T-helper 17 cell (primary cell): ENCODE measurements around the gene MYZAP. TPM values are rescaled to one million over a fixed set of nuclear protein-coding genes. Genes with fewer than 3 reads are reported as not detected.

Source experiments
- ATAC-seq: fragments of 150-1000 bp; cut with Tn5 transposase; 2 replicates; pipeline ENCODE4 v1.10.0; 2021; ENCODE audit warnings: mild to moderate bottlenecking, moderate library complexity
- DNase-seq, 3 donors: peaks; one replicate each; pipeline versions ENCODE4 v3.0.0 to v3.0.0-alpha.2; 2020 to 2021
- H3K9me3 ChIP-seq: one replicate; pipeline ENCODE4 v1.7.0; 2013; ENCODE audit warnings: low read length, mild to moderate bottlenecking; ENCODE audit not compliant: control insufficient read depth, poor library complexity, severe bottlenecking
- H3K27ac Mint-ChIP-seq: one replicate; pipeline ENCODE4 v1.8.0; 2022; ENCODE audit warnings: mild to moderate bottlenecking, moderate library complexity, mixed read lengths
- H3K27me3 Mint-ChIP-seq: one replicate; pipeline ENCODE4 v1.8.0; 2022; ENCODE audit warnings: mixed read lengths
- H3K36me3 Mint-ChIP-seq: one replicate; pipeline ENCODE4 v1.8.0; 2022; ENCODE audit warnings: low read depth, mixed read lengths
- H3K4me1 Mint-ChIP-seq: one replicate; pipeline ENCODE4 v1.8.0; 2022; ENCODE audit warnings: mild to moderate bottlenecking, mixed read lengths
- H3K4me3 Mint-ChIP-seq: one replicate; pipeline ENCODE4 v1.8.0; 2022; ENCODE audit warnings: mild to moderate bottlenecking, moderate library complexity, mixed read lengths
- total RNA-seq, 4 donors: library from RNA in 2 of 4; stranded (reverse) in 2 of 4; gene quantifications; one replicate each; pipeline ENCODE4 v1.2.3 and lab custom pipeline; 2022 to 2026

The MYZAP gene
- total RNA-seq, 2 donors from 2014 or later = 0.15 to 6.2 TPM

DNA sequence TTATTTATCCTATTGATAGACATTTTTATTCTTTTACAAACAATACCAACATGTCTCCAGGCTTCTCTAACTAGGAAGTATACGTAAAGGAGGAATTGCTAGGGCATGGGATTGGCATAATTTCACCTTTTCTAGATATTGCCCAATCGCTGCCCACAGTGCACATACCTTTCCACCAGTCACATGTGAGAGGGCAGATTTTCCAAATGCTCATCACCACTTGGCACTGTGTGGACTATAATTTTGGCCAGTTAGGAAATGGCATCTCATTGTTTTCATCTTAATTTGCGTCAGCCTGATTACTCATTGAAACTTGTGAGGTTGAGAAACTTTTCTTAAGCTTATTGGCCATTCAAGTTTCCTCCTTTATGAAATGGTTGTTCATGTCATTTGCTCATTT lies 57.4 kb downstream of the MYZAP start:
- DNase-seq = no peak
- no peak overlapping the region for H3K4me3 Mint-ChIP-seq
- H3K9me3 ChIP-seq = no peaks in the 10 kb centered on the region
- peaks cover 27% of the 10 kb centered on the region for H3K27me3 Mint-ChIP-seq
- ATAC-seq = no peak
- H3K36me3 Mint-ChIP-seq = no peaks in the 10 kb centered on the region
- H3K4me1 Mint-ChIP-seq = peaks cover 6% of the 10 kb centered on the region
- no peak overlapping the region for H3K27ac Mint-ChIP-seq

DNA sequence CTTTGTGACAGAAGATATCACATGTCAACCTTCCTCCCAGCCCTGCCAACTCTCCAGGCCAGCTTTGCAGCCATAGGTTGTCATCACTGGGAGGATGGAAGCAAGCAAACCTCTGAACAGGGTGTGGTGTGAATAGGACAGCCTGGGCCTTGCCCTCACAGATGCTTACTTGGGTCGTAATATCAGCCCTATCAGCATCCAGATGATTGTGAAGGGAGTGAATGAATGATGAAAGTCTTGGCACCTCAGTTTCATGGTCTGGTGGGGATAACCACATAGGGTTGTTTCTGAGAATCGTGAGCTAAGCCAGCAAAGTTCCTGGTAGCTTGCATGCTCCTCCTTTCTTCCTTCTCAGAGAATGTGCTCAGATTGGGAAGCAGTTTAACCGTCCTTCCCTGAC lies 59.7 kb downstream of the MYZAP start:
- H3K4me3 Mint-ChIP-seq = no peak overlapping the region
- peaks cover 25% of the 10 kb centered on the region for H3K27me3 Mint-ChIP-seq
- H3K36me3 Mint-ChIP-seq = no peaks in the 10 kb centered on the region
- H3K4me1 Mint-ChIP-seq = peaks cover 6% of the 10 kb centered on the region
- H3K9me3 ChIP-seq = no peaks in the 10 kb centered on the region
- ATAC-seq (no peak), DNase-seq (no peak)
- no peak overlapping the region for H3K27ac Mint-ChIP-seq

DNA sequence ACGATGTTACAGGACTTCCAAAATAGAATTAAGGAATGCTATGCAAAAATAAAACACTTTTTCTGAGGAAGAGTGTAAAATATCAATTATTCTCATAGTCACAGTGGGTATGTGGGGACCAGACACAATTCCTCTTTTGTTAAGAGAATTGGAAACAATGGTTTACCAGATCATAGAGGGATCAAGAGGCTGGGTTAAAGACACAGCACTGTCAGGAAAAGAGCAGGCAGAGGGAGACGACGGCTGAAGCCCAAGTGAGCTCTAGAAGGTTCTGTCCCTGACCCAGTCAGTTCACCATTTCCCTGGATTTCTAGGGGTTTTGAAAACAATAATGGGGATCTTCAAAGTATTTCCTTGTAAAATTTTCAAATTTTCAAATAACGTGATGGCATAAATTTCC lies 60.8 kb downstream of the MYZAP start:
- Mint-ChIP-seq H3K27ac (no peak overlapping the region), H3K4me1 (peaks cover 6% of the 10 kb centered on the region), H3K27me3 (peaks cover 20% of the 10 kb centered on the region), H3K36me3 (no peaks in the 10 kb centered on the region), H3K4me3 (no peak overlapping the region)
- DNase-seq = no peak
- ATAC-seq = no peak
- no peaks in the 10 kb centered on the region for H3K9me3 ChIP-seq

DNA sequence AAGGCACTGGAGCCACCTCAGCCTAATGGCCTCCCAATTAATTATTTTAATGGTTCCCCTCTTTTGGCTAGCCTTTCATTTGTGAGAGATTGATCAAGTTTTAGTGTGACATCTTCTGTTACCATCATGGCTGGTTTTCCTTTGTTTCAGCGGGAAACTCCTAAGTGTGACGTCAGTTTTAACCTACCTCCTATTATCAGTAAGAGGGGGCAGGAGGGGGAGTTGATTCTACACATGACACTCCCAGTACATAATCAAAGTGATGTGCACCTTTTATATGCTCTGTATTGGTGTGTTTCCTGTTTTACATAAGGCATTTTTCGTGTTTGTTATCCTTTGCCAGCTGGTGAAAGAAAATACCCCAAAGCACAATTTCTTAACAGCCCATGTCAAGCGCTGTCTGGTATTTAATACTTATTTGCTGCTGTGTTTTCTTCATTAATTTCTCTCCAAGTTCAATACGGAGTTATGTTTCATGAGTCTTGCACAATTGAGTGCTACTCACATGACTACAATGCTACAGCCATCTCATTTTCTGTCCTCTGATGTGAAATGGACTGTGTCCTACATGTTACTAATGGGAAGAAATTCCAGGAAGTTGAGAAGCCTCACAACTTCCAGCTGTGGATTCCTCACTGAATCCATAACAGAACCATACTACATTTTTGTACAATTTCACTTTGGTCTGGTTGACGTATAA lies 62.6 kb downstream of the MYZAP start:
- ATAC-seq (no peak), DNase-seq (no peak)
- Mint-ChIP-seq H3K27me3 (peaks cover 28% of the 10 kb centered on the region), H3K4me1 (peaks cover 6% of the 10 kb centered on the region), H3K36me3 (no peaks in the 10 kb centered on the region), H3K4me3 (no peak overlapping the region), H3K27ac (no peak overlapping the region)
- no peaks in the 10 kb centered on the region for H3K9me3 ChIP-seq

DNA sequence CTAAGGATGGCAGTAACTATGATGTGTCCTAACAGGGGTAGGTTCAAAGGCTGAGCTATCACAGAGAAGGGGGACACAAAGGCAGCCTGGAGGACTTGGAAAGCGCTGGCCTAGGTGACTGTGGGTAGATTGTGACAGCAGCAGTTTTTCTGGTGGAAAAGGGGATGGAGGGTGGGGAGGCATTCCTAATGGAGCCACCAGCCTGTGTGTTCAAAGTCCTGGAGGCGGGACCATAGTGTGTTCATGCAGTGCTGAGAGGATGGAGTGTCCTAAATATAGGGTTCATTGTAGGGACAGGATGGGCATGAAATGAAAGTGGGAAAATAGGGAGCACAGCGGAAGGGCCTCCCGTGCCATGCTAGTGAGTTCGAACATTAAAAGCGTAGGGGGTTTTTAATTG lies 63.3 kb downstream of the MYZAP start:
- no peaks in the 10 kb centered on the region for H3K36me3 Mint-ChIP-seq
- H3K27ac Mint-ChIP-seq = no peak overlapping the region
- no peaks in the 10 kb centered on the region for H3K9me3 ChIP-seq
- DNase-seq (no peak), ATAC-seq (no peak)
- peaks cover 6% of the 10 kb centered on the region for H3K4me1 Mint-ChIP-seq
- H3K27me3 Mint-ChIP-seq = peaks cover 29% of the 10 kb centered on the region
- no peak overlapping the region for H3K4me3 Mint-ChIP-seq

DNA sequence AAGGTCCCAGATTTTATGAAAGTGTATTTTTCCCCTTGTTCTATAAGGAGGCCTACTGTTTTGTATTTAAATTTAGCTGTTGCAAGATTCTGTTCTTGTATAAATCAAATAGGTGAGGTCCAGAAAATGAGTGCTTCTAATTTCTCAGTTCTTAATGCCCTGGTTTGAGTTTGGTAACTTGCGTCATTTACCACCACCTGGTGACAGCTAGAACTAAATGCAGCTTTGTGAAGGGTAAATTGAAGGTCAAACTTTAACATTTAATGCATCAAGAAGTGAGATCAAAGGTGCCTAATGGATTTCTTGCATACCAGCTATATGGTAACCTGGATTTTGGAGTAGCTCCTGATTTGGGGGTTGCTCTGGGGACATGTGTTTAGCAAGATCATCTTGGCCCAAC lies 64.1 kb downstream of the MYZAP start:
- Mint-ChIP-seq H3K27ac (no peak overlapping the region), H3K4me3 (no peak overlapping the region), H3K4me1 (peaks cover 6% of the 10 kb centered on the region), H3K27me3 (peaks cover 29% of the 10 kb centered on the region), H3K36me3 (no peaks in the 10 kb centered on the region)
- ATAC-seq = no peak
- DNase-seq = no peak
- no peaks in the 10 kb centered on the region for H3K9me3 ChIP-seq

DNA sequence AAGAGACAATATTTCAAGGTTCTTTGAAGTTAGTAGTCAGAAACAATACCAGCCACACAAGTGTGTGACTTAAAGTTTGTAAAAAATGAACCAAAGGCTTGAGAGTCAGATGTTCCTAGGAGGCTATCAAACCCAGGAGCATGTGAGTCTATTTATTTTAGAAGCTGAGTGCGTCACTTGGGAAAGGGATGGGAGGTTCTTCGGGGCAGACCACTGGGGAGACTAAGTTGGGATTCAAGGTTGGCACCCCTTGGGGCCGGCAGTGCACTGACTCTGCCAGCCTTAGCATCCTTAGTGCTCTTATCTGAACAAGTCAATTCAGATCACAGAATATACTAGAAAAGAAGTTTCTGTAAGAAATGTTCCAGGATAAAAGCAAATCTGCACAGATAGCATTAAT lies 64.7 kb downstream of the MYZAP start:
- Mint-ChIP-seq H3K4me3 (no peak overlapping the region), H3K4me1 (peaks cover 6% of the 10 kb centered on the region), H3K27me3 (peaks cover 30% of the 10 kb centered on the region), H3K36me3 (no peaks in the 10 kb centered on the region), H3K27ac (no peak overlapping the region)
- DNase-seq (no peak), ATAC-seq (no peak)
- no peaks in the 10 kb centered on the region for H3K9me3 ChIP-seq

DNA sequence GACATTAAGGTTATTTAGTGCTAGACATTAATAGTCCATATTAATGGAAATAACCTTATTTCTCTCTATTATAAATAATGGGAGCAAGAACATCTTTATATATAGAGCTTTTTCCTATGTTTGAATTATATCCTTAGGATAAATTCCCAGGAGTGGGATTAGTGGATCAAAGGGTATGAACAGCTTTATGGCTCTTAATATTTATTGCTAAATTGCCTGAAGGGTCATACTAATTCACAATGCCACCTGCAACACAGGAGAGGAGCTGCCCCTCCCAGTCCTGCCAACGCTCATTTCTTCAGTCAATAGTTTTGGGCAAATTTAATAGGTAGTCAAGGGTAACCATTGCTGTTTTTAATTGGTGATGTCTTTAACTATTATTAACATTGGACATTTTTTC lies 65.9 kb downstream of the MYZAP start:
- no peak for ATAC-seq
- no peaks in the 10 kb centered on the region for H3K9me3 ChIP-seq
- peaks cover 36% of the 10 kb centered on the region for H3K27me3 Mint-ChIP-seq
- no peaks in the 10 kb centered on the region for H3K4me1 Mint-ChIP-seq
- DNase-seq = no peak
- no peaks in the 10 kb centered on the region for H3K36me3 Mint-ChIP-seq
- no peak overlapping the region for H3K4me3 Mint-ChIP-seq
- no peak overlapping the region for H3K27ac Mint-ChIP-seq

DNA sequence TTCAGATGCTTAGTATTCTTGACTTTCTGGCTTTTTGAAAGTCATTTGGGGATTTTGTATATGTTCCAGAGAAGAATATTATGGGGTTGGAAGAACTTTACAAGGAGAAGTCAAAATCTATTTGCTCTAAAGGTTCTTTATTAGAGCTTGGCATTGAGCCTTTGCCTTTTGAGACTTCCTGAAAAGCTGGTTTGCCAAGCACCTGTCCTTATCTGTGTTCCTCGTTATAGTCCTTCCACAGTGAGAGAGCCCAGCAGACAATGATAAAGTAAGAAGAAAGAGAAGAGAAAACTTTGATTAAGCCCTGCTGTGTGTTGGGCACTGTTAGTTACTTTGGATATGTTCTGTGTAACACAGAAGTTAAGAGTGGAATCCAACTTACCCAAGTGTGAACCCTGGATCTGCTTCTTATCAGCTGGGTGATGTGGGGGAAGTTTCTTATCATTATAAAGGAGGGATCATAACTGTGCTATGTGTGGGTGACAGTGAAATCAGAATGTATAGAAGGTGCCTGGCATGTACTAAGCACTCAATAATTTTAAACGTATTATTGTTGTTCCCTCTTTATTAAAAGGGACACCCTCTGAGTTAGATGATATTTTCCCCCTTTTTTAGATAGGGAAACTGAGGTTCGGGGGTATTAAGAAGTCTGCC lies 70.5 kb downstream of the MYZAP start:
- H3K9me3 ChIP-seq = no peaks in the 10 kb centered on the region
- H3K27ac Mint-ChIP-seq = no peak overlapping the region
- no peaks in the 10 kb centered on the region for H3K4me1 Mint-ChIP-seq
- no peaks in the 10 kb centered on the region for H3K36me3 Mint-ChIP-seq
- H3K4me3 Mint-ChIP-seq = no peak overlapping the region
- H3K27me3 Mint-ChIP-seq = peaks cover 44% of the 10 kb centered on the region
- DNase-seq (no peak), ATAC-seq (no peak)

DNA sequence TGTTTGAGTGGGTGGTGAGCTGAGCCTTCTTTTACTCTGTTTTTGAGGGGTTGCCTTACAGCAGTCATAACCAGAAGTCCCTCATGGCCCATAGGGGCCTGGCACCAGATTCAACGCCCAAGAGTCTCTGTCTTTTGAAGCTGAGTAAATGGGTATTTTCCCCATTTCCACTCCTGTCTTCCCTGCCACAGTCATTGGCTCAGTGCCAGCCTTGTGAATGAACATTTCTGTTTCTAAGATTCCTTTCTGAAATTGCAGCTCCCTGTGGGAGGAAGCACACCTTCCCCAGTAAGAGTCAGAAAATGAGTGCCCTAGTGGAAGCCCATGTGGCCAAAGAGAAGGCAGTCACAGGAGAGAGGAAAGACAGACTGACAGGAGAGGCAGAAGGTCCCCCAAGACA lies 71.1 kb downstream of the MYZAP start:
- Mint-ChIP-seq H3K4me1 (no peaks in the 10 kb centered on the region), H3K27ac (no peak overlapping the region), H3K4me3 (no peak overlapping the region), H3K36me3 (no peaks in the 10 kb centered on the region), H3K27me3 (peaks cover 44% of the 10 kb centered on the region)
- DNase-seq (no peak), ATAC-seq (no peak)
- no peaks in the 10 kb centered on the region for H3K9me3 ChIP-seq

DNA sequence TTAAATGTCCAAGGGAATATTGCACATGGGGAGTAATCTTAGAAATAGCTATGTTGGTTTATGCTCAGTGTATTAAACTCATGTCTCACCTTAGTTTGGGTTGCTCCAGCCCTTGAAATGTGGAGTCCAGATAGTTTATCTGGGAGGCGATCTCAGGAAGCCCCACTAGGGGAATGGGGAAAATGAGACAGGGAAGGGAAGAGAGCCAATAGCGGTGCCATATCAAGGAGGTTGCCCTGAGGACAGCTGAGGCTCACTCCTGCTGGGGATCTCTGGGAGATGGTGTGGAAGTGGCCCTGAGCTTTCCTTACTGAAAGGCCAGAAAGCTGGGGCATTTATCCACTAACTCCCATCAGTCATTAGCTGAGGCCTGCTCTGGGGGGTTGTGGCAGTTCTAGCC lies 71.6 kb downstream of the MYZAP start:
- H3K27me3 Mint-ChIP-seq = peaks cover 40% of the 10 kb centered on the region
- H3K4me3 Mint-ChIP-seq = no peak overlapping the region
- H3K36me3 Mint-ChIP-seq = no peaks in the 10 kb centered on the region
- no peak overlapping the region for H3K27ac Mint-ChIP-seq
- no peaks in the 10 kb centered on the region for H3K9me3 ChIP-seq
- ATAC-seq (no peak), DNase-seq (no peak)
- H3K4me1 Mint-ChIP-seq = no peaks in the 10 kb centered on the region

DNA sequence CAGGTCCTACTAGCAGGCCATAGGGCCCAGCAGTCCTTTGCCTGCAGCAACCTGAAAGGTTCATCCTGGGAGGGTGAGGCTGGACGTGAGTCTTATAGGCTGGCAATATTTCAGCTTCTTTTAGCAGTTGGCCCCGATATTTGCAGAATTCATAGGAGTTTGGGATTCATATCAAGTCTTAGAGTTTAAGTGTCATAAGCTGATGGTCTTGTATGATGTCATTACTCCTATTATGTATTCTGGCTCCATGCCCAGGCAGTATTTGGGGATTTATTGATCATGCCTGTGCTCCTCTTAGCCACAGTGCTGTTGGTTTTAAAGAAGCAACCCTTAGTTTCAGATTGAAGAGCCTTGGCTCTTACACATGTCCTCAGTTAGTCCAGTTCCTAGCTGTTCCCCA lies 73.5 kb downstream of the MYZAP start:
- H3K9me3 ChIP-seq = no peaks in the 10 kb centered on the region
- ATAC-seq = no peak
- H3K27ac Mint-ChIP-seq = no peak overlapping the region
- peaks cover 2% of the 10 kb centered on the region for H3K36me3 Mint-ChIP-seq
- no peak overlapping the region for H3K4me3 Mint-ChIP-seq
- DNase-seq = no peak
- peaks cover 29% of the 10 kb centered on the region for H3K27me3 Mint-ChIP-seq
- no peaks in the 10 kb centered on the region for H3K4me1 Mint-ChIP-seq

DNA sequence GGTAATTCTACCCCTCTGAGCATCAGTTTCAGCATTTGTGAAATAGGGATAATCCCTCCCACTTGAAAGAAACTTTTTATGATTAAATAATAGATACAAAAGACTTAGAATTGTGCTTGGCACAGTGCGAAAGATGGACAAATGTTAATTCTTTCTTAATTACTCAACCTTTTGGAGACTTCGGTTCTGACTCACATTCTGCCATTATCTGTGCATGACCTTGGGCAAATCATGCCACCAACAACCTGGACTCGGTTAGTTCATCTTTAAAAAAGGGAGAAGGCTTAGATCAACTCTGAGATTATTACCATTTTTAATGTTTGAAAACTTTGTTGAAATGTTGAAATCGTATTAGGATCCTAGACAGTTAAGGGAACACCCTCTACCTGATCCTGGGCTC lies 74.2 kb downstream of the MYZAP start:
- Mint-ChIP-seq H3K27me3 (peaks cover 25% of the 10 kb centered on the region), H3K27ac (no peak overlapping the region), H3K4me1 (no peaks in the 10 kb centered on the region)

DNA sequence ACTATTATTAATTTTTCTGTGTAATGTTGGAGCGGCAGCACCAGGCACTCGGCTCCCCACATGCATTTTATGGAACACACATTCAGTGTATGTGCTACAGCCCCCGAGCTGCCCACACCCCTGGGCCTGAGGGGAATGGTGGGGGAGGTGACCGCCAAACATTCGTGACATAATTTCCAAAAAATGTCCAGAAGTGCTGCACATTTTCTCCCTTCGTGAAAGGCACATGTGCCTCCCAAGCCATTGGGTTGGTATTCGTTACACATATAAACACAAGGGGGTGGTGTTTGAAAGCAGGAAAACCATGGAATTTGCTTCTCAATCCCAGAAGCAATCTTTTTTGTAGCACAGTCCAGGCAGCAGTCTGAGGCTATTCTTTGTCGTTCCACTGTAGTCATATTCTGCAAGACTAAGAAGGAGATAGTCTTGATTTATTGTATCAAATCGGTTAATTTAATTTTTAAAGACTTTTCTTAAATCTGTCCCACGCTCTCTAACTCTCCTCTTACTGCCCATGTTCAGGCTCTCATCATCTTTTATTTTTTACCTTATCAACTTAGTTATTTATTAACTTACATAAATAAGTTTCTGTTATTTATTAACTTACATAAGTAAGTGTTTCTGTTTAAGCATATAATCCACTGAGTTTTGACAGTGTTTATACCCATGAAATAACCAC lies 75.6 kb downstream of the MYZAP start:
- no peaks in the 10 kb centered on the region for H3K9me3 ChIP-seq
- H3K27me3 Mint-ChIP-seq = peaks cover 21% of the 10 kb centered on the region
- H3K4me1 Mint-ChIP-seq = no peaks in the 10 kb centered on the region
- no peak for ATAC-seq
- peaks cover 4% of the 10 kb centered on the region for H3K36me3 Mint-ChIP-seq
- no peak overlapping the region for H3K27ac Mint-ChIP-seq
- no peak overlapping the region for H3K4me3 Mint-ChIP-seq
- no peak for DNase-seq

More for the DNA sequence above, 74.2 kb downstream of the MYZAP start:
- DNase-seq (no peak), ATAC-seq (no peak)
- no peak overlapping the region for H3K4me3 Mint-ChIP-seq
- no peaks in the 10 kb centered on the region for H3K9me3 ChIP-seq
- H3K36me3 Mint-ChIP-seq = peaks cover 2% of the 10 kb centered on the region
